SKM-1 (cell line): ENCODE data around the gene PLEKHG7.
"Not testable (repeated sequence)": the region's sequence is repeated elsewhere in the genome, so short reads cannot be mapped to it uniquely, and the experiment has no call there.

Experiments used
- DNase-seq: peaks from one replicate; lab custom pipeline; 2025; ENCODE audit not compliant: unreplicated experiment; lab: John Stamatoyannopoulos, UW

Gene PLEKHG7

DNA sequence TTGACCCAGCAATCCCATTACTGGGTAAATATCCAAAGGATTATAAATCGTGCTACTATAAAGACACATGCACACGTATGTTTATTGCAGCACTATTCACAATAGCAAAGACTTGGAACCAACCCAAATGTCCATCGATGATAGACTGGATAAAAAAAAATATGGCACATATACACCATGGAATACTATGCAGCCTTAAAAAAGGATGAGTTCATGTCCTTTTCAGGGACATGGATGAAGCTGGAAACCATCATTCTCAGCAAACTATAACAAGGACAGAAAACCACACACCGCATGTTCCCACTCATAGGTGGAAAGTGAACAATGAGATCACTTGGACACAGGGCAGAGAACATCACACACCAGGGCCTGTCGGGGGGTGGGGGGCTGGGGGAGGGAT is 91.6 kb downstream of the PLEKHG7 start:
- not testable (repeated sequence) for DNase-seq

DNA sequence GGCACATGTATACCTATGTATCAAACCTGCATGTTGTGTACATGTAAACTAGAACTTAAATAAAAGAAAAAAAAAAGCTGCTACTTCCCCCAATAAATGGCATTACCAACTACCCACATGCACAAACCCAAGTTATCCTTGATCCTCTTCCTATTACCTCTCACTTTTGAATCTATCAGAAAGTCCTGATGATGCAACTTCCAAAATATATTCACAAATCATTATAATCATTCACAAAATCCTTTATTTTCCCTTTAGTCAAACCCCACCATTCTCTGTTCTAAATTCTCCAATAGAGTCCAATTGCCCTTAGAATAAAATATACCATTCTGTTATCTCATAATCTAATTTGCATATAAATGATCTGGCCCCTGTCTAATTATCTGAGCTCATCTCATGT is 92.0 kb downstream of the PLEKHG7 start:
- no peak for DNase-seq

GRCh38 chr12:92796650-92797049 is 93.9 kb downstream of the PLEKHG7 start:
- DNase-seq, result no peak

GRCh38 chr12:92802906-92803305 is 100.1 kb downstream of the PLEKHG7 start:
- no peak for DNase-seq

DNA sequence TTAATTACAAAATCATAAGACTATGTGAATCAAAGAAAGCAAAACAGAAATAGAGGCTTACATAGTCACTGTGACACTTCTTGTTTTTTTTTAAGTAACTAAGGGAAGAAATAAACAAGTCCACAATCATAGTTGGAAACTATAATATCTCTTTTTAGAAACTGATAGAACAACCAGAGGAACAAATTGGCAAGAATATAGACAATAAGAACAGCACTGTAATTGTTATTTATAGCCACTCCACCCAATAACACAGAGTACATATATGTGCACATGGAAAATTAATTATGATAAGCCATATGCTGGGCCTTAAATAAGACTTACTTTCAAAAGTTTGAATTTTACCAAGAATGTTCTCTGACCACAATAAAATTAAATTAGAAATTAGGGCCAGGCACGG is 101.1 kb downstream of the PLEKHG7 start:
- no peak for DNase-seq

GRCh38 chr12:92810370-92810769 is 107.6 kb downstream of the PLEKHG7 start:
- no peak for DNase-seq

GRCh38 chr12:92814584-92814983 is 111.8 kb downstream of the PLEKHG7 start:
- DNase-seq, result no peak

DNA sequence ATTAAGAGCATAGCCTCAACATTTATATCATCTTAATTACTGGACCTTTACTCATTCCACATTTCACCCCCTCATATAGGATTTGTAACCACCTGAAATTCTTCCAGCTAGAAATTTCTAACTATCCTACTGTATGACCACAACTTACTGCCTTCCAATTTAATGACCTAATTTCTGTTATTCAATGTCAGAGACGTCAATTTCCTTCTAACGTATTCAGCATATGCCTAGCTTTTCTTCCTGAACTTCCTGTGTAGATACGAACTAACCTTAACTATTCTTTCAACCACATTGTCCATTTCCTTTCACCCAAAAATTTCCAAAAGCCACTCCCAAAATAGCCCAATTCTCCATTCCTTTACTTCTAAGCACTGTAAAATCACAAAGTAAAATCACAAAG is 118.4 kb downstream of the PLEKHG7 start:
- DNase-seq, result no peak
